ENCODE data around the gene CFAP91. TPM values are rescaled to one million over a fixed set of nuclear protein-coding genes. Genes with fewer than 3 reads are reported as not detected.

The CFAP91 gene
- total RNA-seq, 6 experiments from 2014 or later, result 0.09 to 5.7 (median 1.1) TPM

- no peaks in the 10 kb centered on the region for H3K4me1 ChIP-seq
- peak in 1 of 4 donors; percentile 20 for ATAC-seq
- H3K36me3 ChIP-seq, result no peaks in the 10 kb centered on the region
- intact Hi-C loops (cut with DNase I), result no loop called here
- no peak overlapping the region for H3K27ac ChIP-seq
- no peak for DNase-seq
- no peak for TF ChIP-seq CTCF (IDR thresholded peaks at IDR 0.05)
- no peak for TF ChIP-seq POLR2A (IDR thresholded peaks at IDR 0.05)
- 74% methylated on average over 3 of the region's 9 CpGs for WGBS (ENCODE audit: insufficient coverage, low coverage, low lambda C conversion rate, missing lambda C conversion rate)
- H3K4me3 ChIP-seq, result no peak overlapping the region
- no peaks in the 10 kb centered on the region for H3K9me3 ChIP-seq
- no peaks in the 10 kb centered on the region for H3K27me3 ChIP-seq
Measured at GRCh38 chr3:119659606-119660291, 43.1 kb upstream of the CFAP91 start.

- no peak for DNase-seq
- H3K36me3 ChIP-seq, result no peaks in the 10 kb centered on the region
- WGBS (ENCODE audit: insufficient coverage, low coverage, low lambda C conversion rate, missing lambda C conversion rate), result 74% methylated on average over 6 of the region's 9 CpGs
- no peak for TF ChIP-seq POLR2A (IDR thresholded peaks at IDR 0.05)
- TF ChIP-seq CTCF (IDR thresholded peaks at IDR 0.05), result no peak
- intact Hi-C loops (cut with DNase I), result no loop called here
- no peak for ATAC-seq
- H3K4me3 ChIP-seq, result no peak within 1 kb of the TSS
- no peaks in the 10 kb centered on the region for H3K4me1 ChIP-seq
- no peak within 1 kb of the TSS for H3K27ac ChIP-seq
- no peaks in the 10 kb centered on the region for H3K9me3 ChIP-seq
- H3K27me3 ChIP-seq, result no peaks in the 10 kb centered on the region
Measured at GRCh38 chr3:119660474-119661440, 42.1 kb upstream of the CFAP91 start, which contains the start of gene POPDC2. TSS of gene POPDC2 (minus strand) at chr3:119660589. CDS start at chr3:119660423, 166 bp downstream.

- Histone ChIP-seq H3K4me1 (no peaks in the 10 kb centered on the region), H3K27me3 (no peaks in the 10 kb centered on the region), H3K9me3 (no peaks in the 10 kb centered on the region), H3K4me3 (no peak overlapping the region), H3K27ac (no peak overlapping the region), H3K36me3 (peaks cover 0 to under 1% (median 0%) of the 10 kb centered on the region in 4 donors)
- no peak for TF ChIP-seq CTCF (IDR thresholded peaks at IDR 0.05)
- TF ChIP-seq POLR2A (IDR thresholded peaks at IDR 0.05), result no peak
- ATAC-seq, result peak in 1 of 4 donors; percentile 21
- no peak for DNase-seq
- WGBS (ENCODE audit: insufficient coverage, low coverage, low lambda C conversion rate, missing lambda C conversion rate), result 67% methylated on average over 1 of the region's 1 CpG
- intact Hi-C loops (cut with DNase I), result no loop called here
Measured at GRCh38 chr3:119662604-119663373, 40.0 kb upstream of the CFAP91 start.

- 70% methylated on average over 2 of the region's 2 CpGs for WGBS (ENCODE audit: insufficient coverage, low coverage, low lambda C conversion rate, missing lambda C conversion rate)
- Histone ChIP-seq H3K27ac (no peak overlapping the region), H3K9me3 (no peaks in the 10 kb centered on the region), H3K36me3 (peaks cover 0 to 4% (median 2%) of the 10 kb centered on the region in 4 donors), H3K27me3 (no peaks in the 10 kb centered on the region), H3K4me1 (no peaks in the 10 kb centered on the region), H3K4me3 (no peak overlapping the region)
- intact Hi-C loops (cut with DNase I), result no loop called here
- ATAC-seq, result no peak
- no peak for TF ChIP-seq POLR2A (IDR thresholded peaks at IDR 0.05)
- no peak for TF ChIP-seq CTCF (IDR thresholded peaks at IDR 0.05)
- DNase-seq, result no peak
Measured at GRCh38 chr3:119663885-119664284, 38.9 kb upstream of the CFAP91 start.
